H1 (cell line): Measurements from ENCODE around the gene PCDHB3. TPM values are rescaled to one million over a fixed set of nuclear protein-coding genes. Genes with fewer than 3 reads are reported as not detected.

ENCODE experiments used
- CTCF ChIA-PET: fragments of 300-600 bp; sonication (Branson Sonifier 250); formaldehyde crosslinking; loops from one replicate; lab custom pipeline; 2021; ENCODE audit not compliant: partially characterized antibody; lab: Charles Lee
- POLR2A ChIA-PET: fragments of 300-600 bp; sonication (Branson Sonifier 250); formaldehyde crosslinking; loops from one replicate; lab custom pipeline; 2021; ENCODE audit warnings: inconsistent platforms; ENCODE audit not compliant: partially characterized antibody; lab: Charles Lee
- DNase-seq, 2 experiments: peaks; one replicate each; pipeline versions ENCODE4 v3.0.0 to v3.0.0-alpha.2; 2010 to 2022; ENCODE audit warnings: low spot score in 2 of 2, low read depth in 1 of 2, mixed read lengths in 1 of 2
- FAIRE-seq: peaks from 2 replicates; lab custom pipeline; 2011; peaks lifted over from hg19 to GRCh38; lab: Jason Lieb, UNC
- H2AFZ ChIP-seq: 2 replicates; pipeline ENCODE4 v1.8.1; 2012; ENCODE audit warnings: low read length, inconsistent platforms
- H2AK5ac ChIP-seq: 2 replicates; pipeline ENCODE4 v1.6.1; 2013; ENCODE audit warnings: low read depth, low read length
- H2BK120ac ChIP-seq: replicated peaks from 2 replicates; pipeline ENCODE3; 2013; ENCODE audit warnings: low read depth, low read length, inconsistent platforms
- H2BK12ac ChIP-seq: 2 replicates; pipeline ENCODE4 v1.6.1; 2013; ENCODE audit warnings: low read depth, low read length
- H2BK15ac ChIP-seq: 2 replicates; pipeline ENCODE4 v1.6.1; 2013; ENCODE audit warnings: low read length
- H2BK20ac ChIP-seq: 2 replicates; pipeline ENCODE4 v1.6.1; 2013; ENCODE audit warnings: low read length
- H2BK5ac ChIP-seq: 2 replicates; pipeline ENCODE4 v1.6.1; 2013; ENCODE audit warnings: low read depth, low read length
- H3K14ac ChIP-seq: 2 replicates; pipeline ENCODE4 v1.6.1; 2013; ENCODE audit warnings: inconsistent platforms; ENCODE audit not compliant: insufficient read length
- H3K18ac ChIP-seq: 2 replicates; pipeline ENCODE4 v1.6.1; 2013; ENCODE audit warnings: low read length; ENCODE audit errors: extremely low read depth
- H3K23ac ChIP-seq: 2 replicates; pipeline ENCODE4 v1.6.1; 2013; ENCODE audit warnings: inconsistent platforms; ENCODE audit not compliant: insufficient read length
- H3K23me2 ChIP-seq: 2 replicates; pipeline ENCODE4 v1.6.1; 2013; ENCODE audit warnings: low read depth, low read length
- H3K27ac ChIP-seq: 2 replicates; pipeline ENCODE4 v1.6.1; 2011; ENCODE audit warnings: low read depth, low read length, inconsistent platforms
- H3K27me3 ChIP-seq, 4 experiments: replicated peaks in 1 of 4; 1 replicate in 1 of 4; 2 replicates in 3 of 4; pipeline versions ENCODE4 v1.6.1 to v1.8.1; 2011 to 2013; ENCODE audit warnings: low read length in 3 of 4, mild to moderate bottlenecking in 3 of 4, inconsistent platforms in 2 of 4, mixed read lengths in 2 of 4, moderate library complexity in 1 of 4; ENCODE audit not compliant: control insufficient read depth in 3 of 4, insufficient read depth in 3 of 4; ENCODE audit errors: extremely low read depth in 1 of 4
- H3K36me3 ChIP-seq, 4 experiments: 2 replicates each; pipeline versions ENCODE4 v1.6.1 to v1.8.1; 2011 to 2013; ENCODE audit warnings: mild to moderate bottlenecking in 4 of 4, low read length in 3 of 4, moderate library complexity in 2 of 4, control low read depth in 1 of 4, inconsistent platforms in 1 of 4; ENCODE audit not compliant: insufficient read depth in 4 of 4, control insufficient read depth in 2 of 4
- H3K4ac ChIP-seq: replicated peaks from 2 replicates; pipeline ENCODE3; 2013; ENCODE audit warnings: low read length, low read depth, mixed read lengths, inconsistent platforms; ENCODE audit not compliant: insufficient read length
- H3K4me1 ChIP-seq, 4 experiments: replicated peaks in 1 of 4; 1 replicate in 1 of 4; 2 replicates in 3 of 4; pipeline versions ENCODE4 v1.6.1 to v1.8.1; 2011 to 2013; ENCODE audit warnings: low read length in 3 of 4, inconsistent platforms in 2 of 4, mixed read lengths in 1 of 4; ENCODE audit not compliant: insufficient read depth in 4 of 4, control insufficient read depth in 3 of 4
- H3K4me2 ChIP-seq, 2 experiments: 2 replicates each; pipeline versions ENCODE4 v1.6.1 to v1.8.1; 2011 to 2013; ENCODE audit warnings: low read depth in 2 of 2, low read length in 2 of 2, control low read depth in 1 of 2, inconsistent platforms in 1 of 2, mild to moderate bottlenecking in 1 of 2; ENCODE audit not compliant: insufficient read depth in 1 of 2
- H3K4me3 ChIP-seq, 4 experiments: fragments of 200-600, 300-600 bp in 1 of 4; sonication (generic), shearing (Covaris generic), sonication (Bioruptor Twin) in 1 of 4; 2 replicates each; pipeline versions ENCODE4 v1.5.1 to v1.8.1; 2011 to 2016; ENCODE audit warnings: low read length in 4 of 4, low read depth in 3 of 4, control low read depth in 2 of 4, inconsistent platforms in 2 of 4, mild to moderate bottlenecking in 2 of 4, mixed read lengths in 1 of 4, moderate library complexity in 1 of 4; ENCODE audit not compliant: insufficient read depth in 2 of 4; ENCODE audit errors: extremely low read depth in 1 of 4
- H3K56ac ChIP-seq: replicated peaks from 2 replicates; pipeline ENCODE3; 2013; ENCODE audit warnings: low read depth, mild to moderate bottlenecking, mixed read lengths, low read length, inconsistent platforms; ENCODE audit not compliant: insufficient read length
- H3K79me1 ChIP-seq: 2 replicates; pipeline ENCODE4 v1.6.1; 2013; ENCODE audit warnings: low read depth, low read length, control low read depth
- H3K79me2 ChIP-seq, 2 experiments: 2 replicates each; pipeline versions ENCODE4 v1.6.1 to v1.8.1; 2012 to 2013; ENCODE audit warnings: low read length in 2 of 2, mild to moderate bottlenecking in 2 of 2, inconsistent platforms in 1 of 2; ENCODE audit not compliant: insufficient read depth in 2 of 2, control insufficient read depth in 1 of 2
- H3K9ac ChIP-seq, 4 experiments: replicated peaks in 1 of 4; 1 replicate in 1 of 4; 2 replicates in 3 of 4; pipeline versions ENCODE4 v1.6.1 to v1.8.1; 2011 to 2013; ENCODE audit warnings: low read depth in 3 of 4, low read length in 3 of 4, control low read depth in 2 of 4, mild to moderate bottlenecking in 2 of 4, moderate library complexity in 2 of 4, inconsistent platforms in 1 of 4; ENCODE audit errors: extremely low read depth in 1 of 4
- H3K9me3 ChIP-seq, 2 experiments: 2 replicates each; pipeline versions ENCODE4 v1.6.1 to v1.8.1; 2012 to 2013; ENCODE audit warnings: mild to moderate bottlenecking in 2 of 2, moderate library complexity in 2 of 2, control low read depth in 1 of 2, inconsistent platforms in 1 of 2, low read depth in 1 of 2, low read length in 1 of 2, mixed read lengths in 1 of 2; ENCODE audit not compliant: insufficient read depth in 2 of 2
- H4K20me1 ChIP-seq, 2 experiments: replicated peaks in 1 of 2; 2 replicates each; pipeline versions ENCODE3 to v1.8.1; 2011 to 2013; ENCODE audit warnings: inconsistent platforms in 2 of 2, low read length in 2 of 2, mild to moderate bottlenecking in 1 of 2; ENCODE audit not compliant: insufficient read depth in 2 of 2, control insufficient read depth in 1 of 2
- H4K5ac ChIP-seq: 2 replicates; pipeline ENCODE4 v1.6.1; 2013; ENCODE audit warnings: low read length, low read depth, mixed read lengths, inconsistent platforms; ENCODE audit not compliant: insufficient read length
- H4K8ac ChIP-seq: 2 replicates; pipeline ENCODE4 v1.8.0; 2013; ENCODE audit warnings: mild to moderate bottlenecking, moderate library complexity, low read length, inconsistent platforms; ENCODE audit not compliant: insufficient read depth; ENCODE audit errors: extremely low read depth
- H4K91ac ChIP-seq: replicated peaks from 2 replicates; pipeline ENCODE3; 2013; ENCODE audit warnings: low read length, mixed read lengths, inconsistent platforms; ENCODE audit not compliant: insufficient read length
- ATF2 ChIP-seq: IDR thresholded peaks from 2 replicates; pipeline ENCODE4 v1.6.1; 2012; ENCODE audit warnings: low read length, inconsistent platforms
- CREB1 ChIP-seq: IDR thresholded peaks from 2 replicates; pipeline ENCODE4 v1.6.1; 2012; ENCODE audit warnings: inconsistent platforms
- HDAC2 ChIP-seq, 2 experiments: fragments of 300-600 bp in 1 of 2; sonication (generic) in 1 of 2; IDR thresholded peaks; 2 replicates each; pipeline ENCODE4 v1.6.1; 2011 to 2012; ENCODE audit warnings: low read depth in 2 of 2, low read length in 2 of 2, mild to moderate bottlenecking in 2 of 2, moderate library complexity in 2 of 2, borderline replicate concordance in 1 of 2, inconsistent platforms in 1 of 2
- MAFK ChIP-seq: IDR thresholded peaks from 2 replicates; pipeline ENCODE4 v1.6.1; 2012; ENCODE audit warnings: low read depth, mild to moderate bottlenecking, improper control_type of control experiment, low read length
- NRF1 ChIP-seq: IDR thresholded peaks from 2 replicates; pipeline ENCODE4 v1.6.1; 2011; ENCODE audit warnings: mild to moderate bottlenecking, low read depth, low read length, improper control_type of control experiment
- POLR2A ChIP-seq, 2 experiments: IDR thresholded peaks; 1 replicate in 1 of 2; 2 replicates in 1 of 2; pipeline ENCODE4 v1.6.1; 2011; ENCODE audit warnings: low read depth in 2 of 2, low read length in 2 of 2, mild to moderate bottlenecking in 2 of 2; ENCODE audit errors: control extremely low read depth in 1 of 2
- RNF2 ChIP-seq: fragments of 200-900, 300-1000 bp; sonication (generic); IDR thresholded peaks from 2 replicates; pipeline ENCODE4 v1.7.1; 2016; ENCODE audit warnings: borderline replicate concordance, low read depth, mild to moderate bottlenecking, antibody characterized with exemption, low read length; ENCODE audit not compliant: poor library complexity, severe bottlenecking; ENCODE audit errors: missing control alignments
- TAF1 ChIP-seq: IDR thresholded peaks from 2 replicates; pipeline ENCODE4 v1.6.1; 2011; ENCODE audit warnings: mild to moderate bottlenecking, low read depth, low read length
- TCF12 ChIP-seq: IDR thresholded peaks from 2 replicates; pipeline ENCODE4 v1.6.1; 2011; ENCODE audit warnings: low read depth, mild to moderate bottlenecking, low read length
- TEAD4 ChIP-seq: IDR thresholded peaks from 2 replicates; pipeline ENCODE4 v1.6.1; 2012; ENCODE audit warnings: low read depth, low read length, inconsistent platforms, mixed read lengths
- WGBS, 2 experiments: shearing (Covaris generic) in 1 of 2; methylation state at CpG; one replicate each; pipeline versions ENCODE4 v1.1.6 to v1.1.7; 2013 to 2015; ENCODE audit warnings: low lambda C conversion rate in 2 of 2, mixed read lengths in 2 of 2, inconsistent platforms in 1 of 2, low coverage in 1 of 2, missing lambda C conversion rate in 1 of 2; ENCODE audit not compliant: insufficient replicate concordance in 2 of 2, insufficient coverage in 1 of 2, insufficient read length in 1 of 2; ENCODE audit errors: extremely low coverage in 1 of 2, missing lambda C conversion rate in 1 of 2; 5-methylcytosine and 5-hydroxymethylcytosine counted together
- polyA plus RNA-seq, 7 experiments: library from polyadenylated mRNA; depleted of rRNA in 3 of 7; stranded (reverse) in 5 of 7; unstranded in 2 of 7; fragments of >200 nt in 5 of 7; fragments of 200-250 nt in 2 of 7; gene quantifications; 1 replicate in 5 of 7; 2 replicates in 1 of 7; 4 replicates in 1 of 7; pipeline versions ENCODE4 v1.2.1 to v1.2.3, GENCODE V29; 2011 to 2013; ENCODE audit warnings: missing spikeins in 2 of 7, mixed read lengths in 2 of 7
- total RNA-seq: library from RNA; stranded (reverse); fragmentation: NEBNext Ultra II Directional; extraction: Animal tissue kit (Norgen Biotek cat#: 25700); gene quantifications from 2 replicates; pipeline ENCODE4 v1.2.1, GENCODE V29; 2021

PCDHB3 gene
- total and polyA plus RNA-seq, 2 of the 8 experiments (the other 6 are each of a cell fraction or from before 2014, with no cell fraction given): 1.6 to 3.4 TPM

GRCh38 chr5:141077826-141078225 is 22.4 kb upstream of the PCDHB3 start:
- no peak overlapping the region for H3K27ac ChIP-seq
- H4K5ac ChIP-seq: no peak overlapping the region
- H2BK15ac ChIP-seq: no peak overlapping the region
- TF ChIP-seq MAFK (no peak), POLR2A (IDR thresholded peaks at IDR 0.05; ENCODE audit: control extremely low read depth in 1 of 2, low read depth in 2 of 2, low read length in 2 of 2) (no peak), TCF12 (no peak), TAF1 (no peak), TEAD4 (no peak), HDAC2 (IDR thresholded peaks at IDR 0.05; ENCODE audit: borderline replicate concordance in 1 of 2, low read depth in 2 of 2, low read length in 2 of 2) (no peak), RNF2 (no peak), ATF2 (no peak), NRF1 (no peak), CREB1 (no peak)
- H3K14ac ChIP-seq: no peak overlapping the region
- no peaks in the 10 kb centered on the region for H3K27me3 ChIP-seq
- no peak overlapping the region for H2BK5ac ChIP-seq
- H3K18ac ChIP-seq: no peak overlapping the region
- no peak overlapping the region for H3K23ac ChIP-seq
- H2BK12ac ChIP-seq: no peak overlapping the region
- H4K20me1 ChIP-seq: no peaks in the 10 kb centered on the region
- no peaks in the 10 kb centered on the region for H3K36me3 ChIP-seq
- no peaks in the 10 kb centered on the region for H3K23me2 ChIP-seq
- H3K4me1 ChIP-seq: no peaks in the 10 kb centered on the region
- no peak overlapping the region for H4K8ac ChIP-seq
- H3K9ac ChIP-seq: no peak overlapping the region
- no peak for DNase-seq
- H2AFZ ChIP-seq: no peak overlapping the region
- no peak overlapping the region for H2AK5ac ChIP-seq
- H3K56ac ChIP-seq: no peak overlapping the region
- WGBS, 2 experiments: 93% methylated on average over 17 of the region's 17 CpGs; no CpG with 5 or more reads in 1 of the 2 experiments
- H3K79me1 ChIP-seq: no peaks in the 10 kb centered on the region
- H3K4me3 ChIP-seq: no peak overlapping the region
- H2BK120ac ChIP-seq: no peak overlapping the region
- H3K4ac ChIP-seq: no peak overlapping the region
- FAIRE-seq: no peak
- no peak overlapping the region for H2BK20ac ChIP-seq
- no peak overlapping the region for H3K4me2 ChIP-seq
- CTCF ChIA-PET: interaction anchor here (0.7 to 1.9 kb wide), 18 partner anchors 9 to 335 kb away, joined by 3 to 6 read pairs (median 3); partner anchors contain the start of genes PCDHA10, PCDHA8, PCDHB10 and PCDHB16
- H4K91ac ChIP-seq: no peak overlapping the region
- POLR2A ChIA-PET: interaction anchor here (0.6 to 1.6 kb wide), 3 partner anchors 10 to 28 kb away, joined by 3 to 4 read pairs (median 3); no protein-coding TSS in a partner anchor
- H3K79me2 ChIP-seq: no peaks in the 10 kb centered on the region
- no peaks in the 10 kb centered on the region for H3K9me3 ChIP-seq
